ENCODE data around the gene MCOLN1. TPM values are rescaled to one million over a fixed set of nuclear protein-coding genes. Genes with fewer than 3 reads are reported as not detected.
A peak's percentile ranks its signal among the peaks of the same experiment; 100 is the strongest.
"Not testable (repeated sequence)": the region's sequence is repeated elsewhere in the genome, so short reads cannot be mapped to it uniquely, and the experiment has no call there.

Gene MCOLN1
- total RNA-seq, 2 donors from 2014 or later, result 10.0 to 15.3 TPM

DNA sequence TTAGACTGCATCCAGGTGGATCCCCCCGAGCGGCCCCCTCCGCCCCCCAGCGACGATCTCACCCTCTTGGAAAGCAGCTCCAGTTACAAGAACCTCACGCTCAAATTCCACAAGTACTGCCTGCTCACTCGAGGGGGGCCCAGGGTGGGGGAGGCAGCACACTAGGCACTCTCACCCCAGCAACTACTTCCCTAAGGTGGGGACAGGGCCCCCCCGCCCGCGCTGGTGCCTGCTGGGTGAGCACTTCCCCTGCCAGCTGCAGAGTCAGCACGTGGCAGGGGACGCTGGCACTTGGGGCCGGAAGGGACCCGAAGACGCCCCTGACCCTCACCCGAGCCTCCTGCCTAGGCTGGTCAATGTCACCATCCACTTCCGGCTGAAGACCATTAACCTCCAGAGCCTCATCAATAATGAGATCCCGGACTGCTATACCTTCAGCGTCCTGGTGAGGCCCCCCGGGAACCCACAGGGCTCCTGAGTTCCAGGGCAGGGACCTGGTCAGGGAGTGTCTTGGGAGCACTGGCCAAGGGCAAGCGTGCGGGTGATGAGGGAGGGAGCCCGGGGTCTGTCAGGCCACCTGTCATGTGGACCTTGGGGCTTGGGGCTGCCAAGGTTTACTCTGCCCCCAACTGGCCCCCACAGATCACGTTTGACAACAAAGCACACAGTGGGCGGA, 5.2 kb downstream of the MCOLN1 start:
- no peak overlapping the region for H3K4me3 Mint-ChIP-seq

GRCh38 chr19:7528192-7528519, 5.7 kb downstream of the MCOLN1 start:
- H3K27me3 Mint-ChIP-seq, result no peaks in the 10 kb centered on the region
- H3K9me3 Mint-ChIP-seq, result no peaks in the 10 kb centered on the region
- H3K36me3 Mint-ChIP-seq (ENCODE audit: low read depth), result peaks cover 6% of the 10 kb centered on the region
- ATAC-seq (replicated peaks), result no peak
- H3K27ac Mint-ChIP-seq, result no peak overlapping the region
- no peak overlapping the region for H3K4me3 Mint-ChIP-seq
- H3K4me1 Mint-ChIP-seq, result no peaks in the 10 kb centered on the region

More for the DNA sequence above, 5.2 kb downstream of the MCOLN1 start:
- Mint-ChIP-seq H3K9me3 (no peaks in the 10 kb centered on the region), H3K4me1 (no peaks in the 10 kb centered on the region), H3K27me3 (no peaks in the 10 kb centered on the region), H3K36me3 (ENCODE audit: low read depth) (peaks cover 6% of the 10 kb centered on the region), H3K27ac (no peak overlapping the region)
- ATAC-seq (replicated peaks), result no peak

DNA sequence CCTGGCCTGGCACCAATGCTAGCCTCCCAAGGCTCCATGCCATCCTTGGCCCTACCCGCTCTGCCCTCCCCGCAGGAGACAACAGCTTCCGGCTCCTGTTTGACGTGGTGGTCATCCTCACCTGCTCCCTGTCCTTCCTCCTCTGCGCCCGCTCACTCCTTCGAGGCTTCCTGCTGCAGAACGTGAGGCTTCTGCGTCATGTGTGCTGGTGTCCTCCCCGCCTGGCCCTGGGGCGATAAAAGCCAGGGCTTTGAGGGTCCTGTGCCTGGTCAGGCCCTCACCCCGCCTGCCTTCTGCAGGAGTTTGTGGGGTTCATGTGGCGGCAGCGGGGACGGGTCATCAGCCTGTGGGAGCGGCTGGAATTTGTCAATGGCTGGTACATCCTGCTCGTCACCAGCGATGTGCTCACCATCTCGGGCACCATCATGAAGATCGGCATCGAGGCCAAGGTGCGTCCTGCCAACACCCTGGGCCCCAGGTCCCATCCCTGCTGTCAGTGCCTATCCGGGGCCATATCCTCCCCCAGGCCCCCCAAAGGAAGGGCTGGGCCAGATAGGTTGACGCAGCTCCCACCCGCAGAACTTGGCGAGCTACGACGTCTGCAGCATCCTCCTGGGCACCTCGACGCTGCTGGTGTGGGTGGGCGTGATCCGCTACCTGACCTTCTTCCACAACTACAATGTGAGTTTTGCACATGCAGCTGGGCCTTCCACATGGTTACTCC, 6.3 kb downstream of the MCOLN1 start:
- H3K36me3 Mint-ChIP-seq (ENCODE audit: low read depth), result peaks cover 6% of the 10 kb centered on the region

DNA sequence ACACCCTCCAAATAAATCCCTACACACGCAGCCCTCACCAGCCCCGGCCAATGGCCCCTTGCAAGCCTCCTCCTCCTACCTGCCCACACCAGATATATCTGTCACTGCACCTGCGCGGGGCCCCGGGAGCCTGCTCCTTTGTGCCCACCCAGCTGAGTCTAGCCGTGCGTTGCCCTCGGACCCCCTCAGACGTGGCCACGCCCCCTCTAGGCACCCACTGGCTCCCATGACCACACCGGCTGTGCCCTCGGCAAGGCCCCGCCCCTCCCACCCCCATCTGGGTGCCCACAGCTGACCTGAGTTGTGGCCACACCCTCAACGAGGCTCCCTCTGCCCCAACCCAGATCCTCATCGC, 6.8 kb downstream of the MCOLN1 start:
- H3K36me3 Mint-ChIP-seq (ENCODE audit: low read depth), result peaks cover 6% of the 10 kb centered on the region
- H3K4me3 Mint-ChIP-seq, result no peak overlapping the region
- H3K27me3 Mint-ChIP-seq, result no peaks in the 10 kb centered on the region
- no peak overlapping the region for H3K27ac Mint-ChIP-seq
- H3K9me3 Mint-ChIP-seq, result no peaks in the 10 kb centered on the region
- ATAC-seq (replicated peaks), result no peak
- no peaks in the 10 kb centered on the region for H3K4me1 Mint-ChIP-seq

More for the DNA sequence above, 6.3 kb downstream of the MCOLN1 start:
- H3K27me3 Mint-ChIP-seq, result no peaks in the 10 kb centered on the region
- no peak overlapping the region for H3K4me3 Mint-ChIP-seq
- no peak overlapping the region for H3K27ac Mint-ChIP-seq
- ATAC-seq (replicated peaks), result no peak
- no peaks in the 10 kb centered on the region for H3K4me1 Mint-ChIP-seq
- no peaks in the 10 kb centered on the region for H3K9me3 Mint-ChIP-seq

- ATAC-seq (replicated peaks), result no peak
- Mint-ChIP-seq H3K4me3 (no peak overlapping the region), H3K9me3 (no peaks in the 10 kb centered on the region), H3K27me3 (no peaks in the 10 kb centered on the region), H3K4me1 (no peaks in the 10 kb centered on the region), H3K36me3 (ENCODE audit: low read depth) (peaks cover 6% of the 10 kb centered on the region), H3K27ac (no peak overlapping the region)
These were observed 7.4 kb downstream of the MCOLN1 start for GRCh38 chr19:7529610-7530490.

- peaks cover 23% of the 10 kb centered on the region for H3K36me3 Mint-ChIP-seq (ENCODE audit: low read depth)
- peak overlapping the region; percentile 98 for H3K4me3 Mint-ChIP-seq
- no peak for ATAC-seq (replicated peaks)
These were observed 11.0 kb downstream of the MCOLN1 start for GRCh38 chr19:7533281-7533885.

GRCh38 chr19:7533925-7534480, 11.6 kb downstream of the MCOLN1 start:
- peak; percentile 40 for ATAC-seq (replicated peaks)
- H3K36me3 Mint-ChIP-seq (ENCODE audit: low read depth), result peaks cover 30% of the 10 kb centered on the region
- H3K27ac Mint-ChIP-seq, result peak overlapping the region; percentile 95
- peak overlapping the region; percentile 98 for H3K4me3 Mint-ChIP-seq
- H3K9me3 Mint-ChIP-seq, result no peaks in the 10 kb centered on the region
- no peaks in the 10 kb centered on the region for H3K4me1 Mint-ChIP-seq
- H3K27me3 Mint-ChIP-seq, result no peaks in the 10 kb centered on the region

More at GRCh38 chr19:7533281-7533885, 11.0 kb downstream of the MCOLN1 start:
- peak overlapping the region; percentile 95 for H3K27ac Mint-ChIP-seq
- no peaks in the 10 kb centered on the region for H3K4me1 Mint-ChIP-seq
- H3K27me3 Mint-ChIP-seq, result no peaks in the 10 kb centered on the region
- H3K9me3 Mint-ChIP-seq, result no peaks in the 10 kb centered on the region

DNA sequence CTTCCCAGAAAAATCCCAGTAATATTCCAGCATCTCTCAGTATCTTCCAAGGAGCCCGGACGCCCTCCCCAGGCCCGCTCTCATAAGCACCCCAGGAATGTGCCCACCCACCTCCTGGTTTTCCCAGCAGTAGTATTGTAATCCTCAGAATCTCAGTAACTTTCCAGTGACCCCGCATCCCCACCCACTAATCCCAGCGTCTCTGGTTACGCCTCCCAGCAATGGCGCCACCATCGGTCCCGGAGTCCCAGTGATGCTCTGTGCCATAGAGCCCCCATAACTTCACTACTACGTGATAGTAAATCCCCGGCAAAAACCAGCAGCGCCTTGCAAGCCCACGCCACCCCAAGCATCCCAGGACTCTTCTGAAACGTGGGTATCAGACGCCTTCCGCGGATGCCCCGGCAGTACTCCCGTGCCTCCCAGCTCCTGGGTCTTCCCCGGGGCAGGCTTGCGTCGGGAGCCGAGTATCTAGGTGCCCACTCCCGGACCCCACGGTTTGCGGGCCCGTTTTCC, 12.2 kb downstream of the MCOLN1 start:
- H3K36me3 Mint-ChIP-seq (ENCODE audit: low read depth), result peaks cover 35% of the 10 kb centered on the region
- no peaks in the 10 kb centered on the region for H3K27me3 Mint-ChIP-seq
- peak overlapping the region; percentile 95 for H3K27ac Mint-ChIP-seq
- peak; percentile 22 for ATAC-seq (replicated peaks)
- H3K4me3 Mint-ChIP-seq, result peak overlapping the region; percentile 98
- H3K9me3 Mint-ChIP-seq, result no peaks in the 10 kb centered on the region
- no peaks in the 10 kb centered on the region for H3K4me1 Mint-ChIP-seq

DNA sequence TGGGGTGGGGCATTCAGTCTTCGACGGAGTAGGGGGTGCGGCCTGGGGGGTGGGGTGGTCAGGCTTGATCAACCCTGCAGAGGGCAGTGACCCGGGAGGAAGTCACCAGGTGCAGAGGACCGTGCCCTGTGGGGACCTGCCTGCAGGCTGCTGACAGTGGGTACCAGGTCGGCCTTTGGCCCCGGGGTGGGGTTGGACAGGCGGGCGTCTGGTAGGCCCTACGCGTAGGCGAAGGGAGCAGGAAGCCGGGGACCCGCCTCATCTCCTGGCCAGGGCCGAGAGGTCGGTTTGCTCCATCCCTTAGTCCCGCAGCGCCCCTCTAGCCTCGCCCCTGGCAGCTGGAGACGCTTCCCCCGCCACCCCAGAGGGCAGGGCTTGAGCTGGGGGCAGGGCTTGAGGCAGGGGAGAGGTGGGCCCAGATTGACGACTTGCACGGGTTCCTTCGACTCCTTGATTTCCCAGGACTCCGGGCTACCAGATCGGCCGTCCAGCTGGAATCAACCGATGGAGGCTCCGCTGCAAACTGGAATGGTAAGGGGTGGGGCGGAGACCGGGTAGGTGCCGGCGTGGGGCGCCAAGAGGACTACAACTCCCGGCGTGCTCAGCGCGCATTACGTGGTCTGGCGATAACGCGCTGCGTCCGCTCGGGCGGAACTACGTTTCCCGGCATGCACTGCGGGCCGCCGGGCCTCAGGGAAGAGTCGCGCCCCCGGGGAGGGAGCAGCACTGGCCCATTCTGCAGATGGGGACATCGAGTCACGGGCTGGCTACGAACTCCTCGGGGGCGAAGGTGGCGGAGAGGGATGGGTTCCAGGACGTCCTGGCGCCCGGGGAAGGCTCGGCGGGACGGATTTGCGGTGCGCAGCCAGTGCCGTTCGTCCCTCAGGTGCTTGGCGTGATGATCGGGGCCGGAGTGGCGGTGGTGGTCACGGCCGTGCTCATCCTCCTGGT, 12.9 kb downstream of the MCOLN1 start, which contains the start of gene PNPLA6:
PNPLA6 (plus strand) TSS at position 671 of the 951 bp plus-strand sequence; CDS start at position 743, 72 bp downstream.
- H3K27me3 Mint-ChIP-seq, result no peaks in the 10 kb centered on the region

GRCh38 chr19:7535998-7536695, 13.7 kb downstream of the MCOLN1 start:
- H3K4me3 Mint-ChIP-seq, result peak overlapping the region; percentile 98
- H3K27me3 Mint-ChIP-seq, result no peaks in the 10 kb centered on the region
- H3K9me3 Mint-ChIP-seq, result no peaks in the 10 kb centered on the region
- peak overlapping the region; percentile 95 for H3K27ac Mint-ChIP-seq
- peaks cover 46% of the 10 kb centered on the region for H3K36me3 Mint-ChIP-seq (ENCODE audit: low read depth)
- H3K4me1 Mint-ChIP-seq, result no peaks in the 10 kb centered on the region
- ATAC-seq (replicated peaks), result no peak

More for the DNA sequence above, 12.9 kb downstream of the MCOLN1 start, which contains the start of gene PNPLA6:
- Mint-ChIP-seq H3K27ac (peak within 1 kb of the TSS; percentile 95), H3K4me3 (peak within 1 kb of the TSS; percentile 98), H3K36me3 (ENCODE audit: low read depth) (peaks cover 42% of the 10 kb centered on the region), H3K4me1 (no peaks in the 10 kb centered on the region), H3K9me3 (no peaks in the 10 kb centered on the region)
- peak; percentile 86 for ATAC-seq (replicated peaks)

- H3K27me3 Mint-ChIP-seq; H3K27ac Mint-ChIP-seq; ATAC-seq (replicated peaks); H3K4me3 Mint-ChIP-seq; H3K9me3 Mint-ChIP-seq; H3K4me1 Mint-ChIP-seq: not testable (repeated sequence)
- H3K36me3 Mint-ChIP-seq (ENCODE audit: low read depth), result peaks cover 70% of the 10 kb centered on the region
These were observed 16.6 kb downstream of the MCOLN1 start for GRCh38 chr19:7538990-7539389.

- Mint-ChIP-seq H3K27me3 (no peaks in the 10 kb centered on the region), H3K36me3 (ENCODE audit: low read depth) (peaks cover 72% of the 10 kb centered on the region), H3K4me1 (no peaks in the 10 kb centered on the region), H3K9me3 (no peaks in the 10 kb centered on the region), H3K4me3 (no peak overlapping the region), H3K27ac (no peak overlapping the region)
- ATAC-seq (replicated peaks), result no peak
These were observed 17.5 kb downstream of the MCOLN1 start for GRCh38 chr19:7539827-7540425.

Measured in activated T-helper 17 cell treated with anti-CD3 and anti-CD28 coated beads, Interleukin-2, amount 50 U/mL, for 72 hours (primary cell).